CD14-positive monocyte (primary cell): ENCODE measurements around the gene ATE1. TPM values are rescaled to one million over a fixed set of nuclear protein-coding genes. Genes with fewer than 3 reads are reported as not detected.
A peak's percentile ranks its signal among the peaks of the same experiment; 100 is the strongest.

Source experiments
- DNase-seq, 3 donors: peaks; one replicate each; pipeline ENCODE4 v3.0.0-alpha.2; 2011 to 2022
- H2AFZ ChIP-seq: 2 replicates; pipeline ENCODE4 v1.6.0; 2012; ENCODE audit warnings: mild to moderate bottlenecking, low read depth, low read length, inconsistent platforms; ENCODE audit not compliant: insufficient read depth, poor library complexity, severe bottlenecking
- H3K27ac ChIP-seq, 2 donors: 1 replicate in 1 of 2; 2 replicates in 1 of 2; pipeline ENCODE4 v1.5.1; 2012 to 2013; ENCODE audit warnings: low read length in 2 of 2, control low read depth in 1 of 2, inconsistent platforms in 1 of 2, low read depth in 1 of 2, mild to moderate bottlenecking in 1 of 2
- H3K27me3 ChIP-seq, 2 donors: one replicate each; pipeline versions ENCODE4 v1.6.0 to v1.6.1; 2011 to 2013; ENCODE audit warnings: low read length in 2 of 2; ENCODE audit not compliant: control insufficient read depth in 2 of 2, insufficient read depth in 2 of 2
- H3K36me3 ChIP-seq, 2 donors: replicated peaks in 1 of 2; 1 replicate in 1 of 2; 2 replicates in 1 of 2; pipeline versions ENCODE4 v1.5.1 to v1.6.1; 2012 to 2013; ENCODE audit warnings: low read length in 2 of 2, control low read depth in 1 of 2, inconsistent platforms in 1 of 2, mild to moderate bottlenecking in 1 of 2; ENCODE audit not compliant: insufficient read depth in 2 of 2, control insufficient read depth in 1 of 2
- H3K4me1 ChIP-seq, 2 donors: 1 replicate in 1 of 2; 2 replicates in 1 of 2; pipeline versions ENCODE4 v1.5.1 to v1.6.1; 2012 to 2013; ENCODE audit warnings: low read length in 2 of 2, control low read depth in 1 of 2, inconsistent platforms in 1 of 2, mild to moderate bottlenecking in 1 of 2, moderate library complexity in 1 of 2; ENCODE audit not compliant: insufficient read depth in 2 of 2, control insufficient read depth in 1 of 2
- H3K4me2 ChIP-seq: replicated peaks from 2 replicates; pipeline ENCODE3; 2012; ENCODE audit warnings: low read length, moderate library complexity, mild to moderate bottlenecking; ENCODE audit not compliant: poor library complexity, severe bottlenecking; ENCODE audit errors: extremely low read depth
- H3K4me3 ChIP-seq, 3 experiments: fragments of 200-600 bp in 1 of 3; sonication (generic) in 1 of 3; replicated peaks in 1 of 3; 1 replicate in 2 of 3; 2 replicates in 1 of 3; pipeline ENCODE4 v1.5.1; 2011 to 2013; ENCODE audit warnings: low read length in 3 of 3, mild to moderate bottlenecking in 3 of 3, control low read depth in 2 of 3, low read depth in 2 of 3, inconsistent platforms in 1 of 3, moderate library complexity in 1 of 3
- H3K79me2 ChIP-seq: 2 replicates; pipeline ENCODE4 v1.6.0; 2012; ENCODE audit warnings: mild to moderate bottlenecking, control low read depth, inconsistent platforms, low read length, moderate library complexity; ENCODE audit not compliant: insufficient read depth
- H3K9ac ChIP-seq: 2 replicates; pipeline ENCODE4 v1.6.0; 2017; ENCODE audit warnings: low read length, mild to moderate bottlenecking; ENCODE audit not compliant: insufficient read depth, poor library complexity, severe bottlenecking
- H3K9me3 ChIP-seq, 2 donors: replicated peaks in 1 of 2; 1 replicate in 1 of 2; 2 replicates in 1 of 2; pipeline versions ENCODE4 v1.5.1 to v1.6.1; 2012 to 2013; ENCODE audit warnings: low read length in 2 of 2, control low read depth in 1 of 2; ENCODE audit not compliant: control insufficient read depth in 1 of 2, insufficient read depth in 1 of 2
- H4K20me1 ChIP-seq: 2 replicates; pipeline ENCODE4 v1.6.0; 2012; ENCODE audit warnings: mild to moderate bottlenecking, low read length, control low read depth, moderate library complexity; ENCODE audit not compliant: insufficient read depth
- H3K27ac Mint-ChIP-seq, 7 donors: one replicate each; pipeline ENCODE4 v1.8.0; 2020; ENCODE audit warnings: mild to moderate bottlenecking in 7 of 7, mixed read lengths in 7 of 7, moderate library complexity in 6 of 7, inconsistent platforms in 2 of 7
- H3K27me3 Mint-ChIP-seq, 3 donors: one replicate each; pipeline ENCODE4 v1.8.0; 2021 to 2022; ENCODE audit warnings: low read depth in 3 of 3, mild to moderate bottlenecking in 3 of 3, mixed read lengths in 3 of 3, moderate library complexity in 3 of 3, inconsistent platforms in 1 of 3
- H3K36me3 Mint-ChIP-seq, 2 donors: one replicate each; pipeline ENCODE4 v1.8.0; 2020; ENCODE audit warnings: mixed read lengths in 2 of 2, inconsistent platforms in 1 of 2, mild to moderate bottlenecking in 1 of 2
- H3K4me1 Mint-ChIP-seq: one replicate; pipeline ENCODE4 v1.8.0; 2020; ENCODE audit warnings: mild to moderate bottlenecking, mixed read lengths
- H3K4me3 Mint-ChIP-seq, 2 donors: one replicate each; pipeline ENCODE4 v1.8.0; 2020; ENCODE audit warnings: mild to moderate bottlenecking in 2 of 2, mixed read lengths in 2 of 2, moderate library complexity in 1 of 2
- H3K9me3 Mint-ChIP-seq, 7 donors: one replicate each; pipeline ENCODE4 v1.8.0; 2020 to 2022; ENCODE audit warnings: mixed read lengths in 7 of 7, mild to moderate bottlenecking in 6 of 7, moderate library complexity in 6 of 7, inconsistent platforms in 2 of 7
- CTCF ChIP-seq: fragments of 200-600 bp; IDR thresholded peaks from one replicate; pipeline ENCODE4 v1.8.0; 2022; ENCODE audit warnings: antibody characterized with exemption, mild to moderate bottlenecking
- WGBS: methylation state at CpG from one replicate; pipeline ENCODE4 v1.1.5; 2013; ENCODE audit warnings: missing lambda C conversion rate; ENCODE audit not compliant: insufficient coverage; 5-methylcytosine and 5-hydroxymethylcytosine counted together
- intact Hi-C, 2 donors: fragments of 100-400 bp; cut with micrococcal nuclease; formaldehyde crosslinking; loops; one replicate each; pipeline versions ENCODE4 v1.15.0 to v1.15.1; 2023
- polyA plus RNA-seq, 3 donors: library from polyadenylated mRNA; depleted of rRNA in 1 of 3; unstranded in 2 of 3; stranded (reverse) in 1 of 3; fragments of 300-500 nt in 2 of 3; fragments of >200 nt in 1 of 3; fragmentation: Illumina TruSeq in 2 of 3; gene quantifications; 1 replicate in 2 of 3; 2 replicates in 1 of 3; pipeline ENCODE4 v1.2.3, GENCODE V29; 2012 to 2021

The ATE1 gene
- polyA plus RNA-seq, 3 donors: 9.2 to 19.5 (median 15.8) TPM

GRCh38 chr10:121841862-121842261 is 86.0 kb downstream of the ATE1 start:
- Mint-ChIP-seq H3K27ac (no peak overlapping the region), H3K36me3 (peaks cover 19 to 26% of the 10 kb centered on the region in 2 donors), H3K27me3 (no peaks in the 10 kb centered on the region), H3K9me3 (peaks cover 0 to 10% (median 0%) of the 10 kb centered on the region in 7 donors), H3K4me1 (peaks cover 3% of the 10 kb centered on the region), H3K4me3 (no peak overlapping the region)
- peaks cover 0 to 2% of the 10 kb centered on the region in 2 donors for H3K36me3 ChIP-seq
- H3K9me3 ChIP-seq: no peaks in the 10 kb centered on the region
- H2AFZ ChIP-seq: no peak overlapping the region
- intact Hi-C loops: no loop called here
- H3K4me1 ChIP-seq: no peaks in the 10 kb centered on the region
- H3K4me3 ChIP-seq: no peak overlapping the region
- no peaks in the 10 kb centered on the region for H3K27me3 ChIP-seq
- no peak overlapping the region for H3K9ac ChIP-seq
- H3K4me2 ChIP-seq: no peak overlapping the region
- H4K20me1 ChIP-seq: no peaks in the 10 kb centered on the region
- TF ChIP-seq CTCF: no peak
- no peaks in the 10 kb centered on the region for H3K79me2 ChIP-seq
- DNase-seq: no peak
- no peak overlapping the region for H3K27ac ChIP-seq

DNA sequence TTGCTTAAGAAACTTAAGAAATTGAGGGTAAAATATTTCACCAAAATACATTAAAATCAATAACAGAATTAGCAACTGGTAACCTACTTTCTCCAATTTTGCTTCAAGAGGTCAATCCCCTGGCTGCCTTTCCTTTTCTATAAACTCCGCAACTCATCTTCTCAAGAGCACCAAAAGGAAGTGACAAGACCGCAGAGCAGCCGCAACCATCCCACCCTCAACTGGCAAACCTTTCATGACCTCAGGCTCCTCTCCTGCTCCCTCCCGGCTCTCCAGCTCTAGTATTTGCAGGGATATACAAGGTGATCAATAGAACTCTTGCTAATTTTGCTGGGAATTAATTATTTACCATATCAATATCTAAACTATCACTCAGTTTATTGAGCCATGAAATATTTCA is 88.9 kb downstream of the ATE1 start:
- H3K27ac ChIP-seq: no peak overlapping the region
- H3K9me3 ChIP-seq: no peaks in the 10 kb centered on the region
- no peak overlapping the region for H3K9ac ChIP-seq
- H2AFZ ChIP-seq: no peak overlapping the region
- Mint-ChIP-seq H3K36me3 (peaks cover 31% of the 10 kb centered on the region in 2 donors), H3K4me1 (peaks cover 3% of the 10 kb centered on the region), H3K9me3 (no peaks in the 10 kb centered on the region), H3K27me3 (no peaks in the 10 kb centered on the region), H3K4me3 (no peak overlapping the region), H3K27ac (peak overlapping the region in 2 of 7 donors; percentile 43 to 50)
- H3K4me2 ChIP-seq: no peak overlapping the region
- no peaks in the 10 kb centered on the region for H3K79me2 ChIP-seq
- peaks cover 13 to 25% of the 10 kb centered on the region in 2 donors for H3K36me3 ChIP-seq
- H4K20me1 ChIP-seq: no peaks in the 10 kb centered on the region
- H3K4me1 ChIP-seq: no peaks in the 10 kb centered on the region
- H3K4me3 ChIP-seq: no peak overlapping the region
- 71% methylated on average over 1 of the region's 4 CpGs for WGBS
- TF ChIP-seq CTCF: no peak
- intact Hi-C loops: no loop called here
- no peak for DNase-seq
- no peaks in the 10 kb centered on the region for H3K27me3 ChIP-seq
